Activated CD4-positive, alpha-beta T cell treated with anti-CD3 and anti-CD28 coated beads, Interleukin-2, amount 10 ng/mL, durations not matched to agents 24 days and 14 days (primary cell): ENCODE measurements around the gene RPGRIP1L. TPM values are rescaled to one million over a fixed set of nuclear protein-coding genes. Genes with fewer than 3 reads are reported as not detected.
"Not testable (repeated sequence)": the region's sequence is repeated elsewhere in the genome, so short reads cannot be mapped to it uniquely, and the experiment has no call there.

Source experiments
- DNase-seq: peaks from one replicate; pipeline ENCODE4 v3.0.0; 2022
- H3K27ac Mint-ChIP-seq: one replicate; pipeline ENCODE4 v1.8.0; 2022; ENCODE audit warnings: mild to moderate bottlenecking, mixed read lengths
- H3K27me3 Mint-ChIP-seq: one replicate; pipeline ENCODE4 v1.8.0; 2022; ENCODE audit warnings: mixed read lengths
- H3K36me3 Mint-ChIP-seq: one replicate; pipeline ENCODE4 v1.8.0; 2022; ENCODE audit warnings: low read depth, mild to moderate bottlenecking, mixed read lengths
- H3K4me1 Mint-ChIP-seq: one replicate; pipeline ENCODE4 v1.8.0; 2021; ENCODE audit warnings: mixed read lengths
- H3K4me3 Mint-ChIP-seq: one replicate; pipeline ENCODE4 v1.8.0; 2022; ENCODE audit warnings: mild to moderate bottlenecking, moderate library complexity, mixed read lengths
- H3K9me3 Mint-ChIP-seq: one replicate; pipeline ENCODE4 v1.8.0; 2021; ENCODE audit warnings: mixed read lengths
- intact Hi-C: fragments of 100-400 bp; cut with micrococcal nuclease; formaldehyde crosslinking; loops from one replicate; pipeline ENCODE4 v1.15.1; 2023
- total RNA-seq: library from RNA; stranded (reverse); gene quantifications from 2 replicates; pipeline ENCODE4 v1.2.3, GENCODE V29; 2022

Gene RPGRIP1L
- total RNA-seq, 1 donor from 2014 or later = 9.9 TPM

DNA sequence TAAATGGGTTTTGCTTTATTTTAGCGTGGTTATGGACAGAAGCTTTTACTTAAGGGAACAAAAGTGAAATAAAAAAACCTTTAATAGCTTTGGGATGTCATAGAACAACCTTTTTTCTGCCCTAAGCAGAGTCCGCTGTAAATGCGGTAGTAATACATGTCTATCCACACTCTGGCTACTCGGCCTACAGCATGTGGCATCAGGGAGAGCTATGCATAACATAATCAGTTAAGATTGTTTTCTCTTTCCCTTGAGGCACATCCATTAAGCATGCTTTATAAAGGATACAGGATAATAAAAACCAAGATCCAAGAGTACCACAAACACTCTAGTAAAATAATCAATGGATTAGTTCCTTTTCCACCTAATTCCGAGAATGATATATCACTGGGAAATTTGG lies 10.3 kb downstream of the RPGRIP1L start:
- H3K27ac Mint-ChIP-seq = no peak overlapping the region
- no peak for DNase-seq
- no peaks in the 10 kb centered on the region for H3K9me3 Mint-ChIP-seq
- no peak overlapping the region for H3K4me3 Mint-ChIP-seq
- H3K36me3 Mint-ChIP-seq = peaks cover 12% of the 10 kb centered on the region
- intact Hi-C loops = no loop called here
- H3K4me1 Mint-ChIP-seq = no peaks in the 10 kb centered on the region
- H3K27me3 Mint-ChIP-seq = no peaks in the 10 kb centered on the region

DNA sequence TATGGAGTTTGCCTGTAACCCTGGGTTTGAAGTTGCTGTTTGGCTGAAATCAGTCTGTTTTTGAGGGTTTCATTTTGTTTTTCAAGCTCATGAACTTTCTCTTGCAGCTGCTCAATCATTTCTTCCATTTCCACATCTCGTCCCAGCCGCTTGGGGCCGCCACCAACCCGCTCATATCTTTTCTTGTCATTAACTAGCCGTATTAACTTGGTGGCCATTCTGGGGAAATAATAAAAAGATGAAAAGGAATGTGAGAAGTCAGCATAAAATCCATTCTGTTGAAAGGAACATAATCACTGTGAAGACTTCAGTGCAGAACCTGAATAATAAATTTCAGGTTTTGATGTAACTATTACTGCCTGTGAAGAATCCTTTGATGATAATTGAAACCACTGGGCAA lies 11.5 kb downstream of the RPGRIP1L start:
- Mint-ChIP-seq H3K27me3 (no peaks in the 10 kb centered on the region), H3K36me3 (peaks cover 9% of the 10 kb centered on the region), H3K27ac (no peak overlapping the region), H3K9me3 (no peaks in the 10 kb centered on the region), H3K4me3 (no peak overlapping the region), H3K4me1 (no peaks in the 10 kb centered on the region)
- intact Hi-C loops = no loop called here
- no peak for DNase-seq

DNA sequence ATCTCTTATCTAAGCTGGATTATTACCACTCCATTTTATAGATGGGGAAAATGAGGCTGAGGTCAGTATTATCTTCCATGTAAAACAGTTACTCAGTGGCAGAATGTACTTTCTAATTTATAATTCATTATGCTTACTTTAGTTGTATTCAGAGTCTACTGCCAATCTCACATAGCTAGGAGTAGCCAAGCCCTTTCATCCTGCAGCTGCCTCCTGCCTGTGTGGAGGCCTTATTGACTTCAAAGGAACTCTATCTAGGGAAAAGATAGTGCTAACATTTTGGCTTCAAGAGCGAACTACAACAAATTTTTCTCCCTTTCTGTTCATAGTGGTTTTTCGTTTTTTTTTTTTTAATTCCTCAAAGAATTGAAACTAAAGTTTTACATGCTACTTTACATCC lies 12.9 kb downstream of the RPGRIP1L start:
- intact Hi-C loops = no loop called here
- no peak for DNase-seq
- H3K4me3 Mint-ChIP-seq = no peak overlapping the region

GRCh38 chr16:53689636-53690035 lies 14.0 kb downstream of the RPGRIP1L start:
- no peak for DNase-seq
- intact Hi-C loops = no loop called here
- no peak overlapping the region for H3K4me3 Mint-ChIP-seq
- peaks cover 9% of the 10 kb centered on the region for H3K9me3 Mint-ChIP-seq
- H3K27me3 Mint-ChIP-seq = no peaks in the 10 kb centered on the region
- H3K4me1 Mint-ChIP-seq = no peaks in the 10 kb centered on the region
- H3K36me3 Mint-ChIP-seq = peaks cover 16% of the 10 kb centered on the region
- no peak overlapping the region for H3K27ac Mint-ChIP-seq

More for the DNA sequence above, 12.9 kb downstream of the RPGRIP1L start:
- Mint-ChIP-seq H3K9me3 (no peaks in the 10 kb centered on the region), H3K27me3 (no peaks in the 10 kb centered on the region), H3K36me3 (peaks cover 11% of the 10 kb centered on the region), H3K4me1 (no peaks in the 10 kb centered on the region), H3K27ac (no peak overlapping the region)

- Mint-ChIP-seq H3K4me3 (no peak overlapping the region), H3K4me1 (no peaks in the 10 kb centered on the region), H3K9me3 (peaks cover 9% of the 10 kb centered on the region), H3K27ac (no peak overlapping the region), H3K27me3 (no peaks in the 10 kb centered on the region), H3K36me3 (peaks cover 19% of the 10 kb centered on the region)
- intact Hi-C loops = no loop called here
- DNase-seq = no peak
Measured at GRCh38 chr16:53686710-53687109, 16.9 kb downstream of the RPGRIP1L start.

- intact Hi-C loops, H3K4me3 Mint-ChIP-seq, DNase-seq, H3K4me1 Mint-ChIP-seq, H3K9me3 Mint-ChIP-seq, H3K27ac Mint-ChIP-seq, H3K27me3 Mint-ChIP-seq: not testable (repeated sequence)
- peaks cover 23% of the 10 kb centered on the region for H3K36me3 Mint-ChIP-seq
Measured at GRCh38 chr16:53685334-53685733, 18.3 kb downstream of the RPGRIP1L start.

DNA sequence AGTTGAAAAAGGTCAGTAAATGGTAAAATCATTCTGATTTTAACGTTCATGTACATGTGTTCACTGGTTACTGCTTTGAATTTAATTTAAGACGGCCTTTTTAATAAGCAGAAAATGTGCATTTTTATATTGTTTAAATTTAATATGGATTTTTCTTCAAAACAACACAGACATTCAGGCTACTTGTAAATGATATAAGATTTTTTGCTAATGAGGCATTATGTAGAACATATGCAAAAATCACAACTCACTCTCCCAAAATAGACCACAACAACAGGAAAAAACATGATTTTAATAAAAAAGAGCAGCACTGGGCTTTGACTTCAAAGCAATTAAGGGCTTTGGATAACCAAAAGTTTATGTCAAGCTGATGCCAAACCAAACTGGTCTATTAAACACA lies 22.3 kb downstream of the RPGRIP1L start:
- no peaks in the 10 kb centered on the region for H3K27me3 Mint-ChIP-seq
- H3K36me3 Mint-ChIP-seq = peaks cover 19% of the 10 kb centered on the region
- H3K4me3 Mint-ChIP-seq = no peak overlapping the region
- H3K9me3 Mint-ChIP-seq = peaks cover 9% of the 10 kb centered on the region
- no peak overlapping the region for H3K27ac Mint-ChIP-seq
- no peak for DNase-seq
- intact Hi-C loops = no loop called here
- H3K4me1 Mint-ChIP-seq = peaks cover 2% of the 10 kb centered on the region

GRCh38 chr16:53680756-53681155 lies 22.9 kb downstream of the RPGRIP1L start:
- peaks cover 18% of the 10 kb centered on the region for H3K36me3 Mint-ChIP-seq
- no peak overlapping the region for H3K4me3 Mint-ChIP-seq
- H3K27ac Mint-ChIP-seq = no peak overlapping the region
- no peak for DNase-seq
- no peaks in the 10 kb centered on the region for H3K27me3 Mint-ChIP-seq
- peaks cover 9% of the 10 kb centered on the region for H3K9me3 Mint-ChIP-seq
- H3K4me1 Mint-ChIP-seq = peaks cover 2% of the 10 kb centered on the region
- intact Hi-C loops = no loop called here

DNA sequence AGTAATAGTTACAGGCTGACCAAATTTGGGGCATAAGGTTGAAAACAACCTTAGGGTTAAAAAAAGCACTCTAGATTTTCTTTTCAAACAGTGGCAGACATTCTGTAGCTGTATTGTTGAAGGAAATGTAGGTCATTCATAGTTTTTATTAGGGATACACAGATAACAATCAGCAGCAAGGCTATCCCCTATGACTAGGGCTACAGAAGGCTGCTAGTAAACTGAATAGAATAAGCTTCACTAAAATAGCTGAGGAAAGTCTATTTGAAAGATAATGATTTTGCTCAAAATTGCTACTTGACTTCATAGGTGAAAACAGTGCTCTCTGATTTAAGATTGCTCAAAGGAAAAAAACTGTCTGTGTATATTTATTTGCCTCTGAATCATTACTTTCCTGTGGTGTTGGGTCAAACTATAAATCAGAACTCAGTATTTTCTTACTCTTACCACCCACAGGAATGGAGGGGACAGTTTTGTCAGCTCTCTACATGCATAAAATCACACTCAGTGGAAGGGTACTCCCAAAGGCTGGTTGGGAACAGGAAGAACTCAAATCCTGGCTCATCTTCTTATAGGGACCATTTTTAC lies 24.8 kb downstream of the RPGRIP1L start:
- no peak for DNase-seq
- Mint-ChIP-seq H3K4me3 (no peak overlapping the region), H3K36me3 (peaks cover 8% of the 10 kb centered on the region), H3K9me3 (no peaks in the 10 kb centered on the region), H3K4me1 (peaks cover 2% of the 10 kb centered on the region), H3K27me3 (no peaks in the 10 kb centered on the region), H3K27ac (no peak overlapping the region)
- intact Hi-C loops = no loop called here

DNA sequence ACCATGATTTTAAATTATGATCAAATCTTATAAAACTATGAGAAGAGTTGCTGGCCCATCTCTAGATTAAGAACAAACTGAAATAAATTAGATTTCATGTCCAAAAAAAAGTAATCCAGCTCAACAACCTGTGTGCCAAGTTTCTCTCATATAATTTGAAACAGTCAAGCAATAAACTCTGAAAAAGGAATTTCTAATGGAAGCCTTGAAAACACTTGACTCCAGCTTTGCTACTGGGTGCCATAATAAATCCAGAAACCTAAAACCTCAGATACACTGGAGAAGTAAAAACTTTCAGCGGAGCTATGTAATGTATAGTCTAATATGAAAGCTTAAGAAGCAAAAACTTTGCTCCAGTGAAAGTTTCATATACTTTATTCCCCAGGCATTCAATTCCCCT lies 25.5 kb downstream of the RPGRIP1L start:
- Mint-ChIP-seq H3K9me3 (no peaks in the 10 kb centered on the region), H3K36me3 (peaks cover 5% of the 10 kb centered on the region), H3K4me3 (no peak overlapping the region), H3K27ac (no peak overlapping the region), H3K27me3 (no peaks in the 10 kb centered on the region), H3K4me1 (peaks cover 2% of the 10 kb centered on the region)
- intact Hi-C loops = no loop called here
- no peak for DNase-seq

GRCh38 chr16:53673189-53673588 lies 30.5 kb downstream of the RPGRIP1L start:
- Mint-ChIP-seq H3K9me3 (no peaks in the 10 kb centered on the region), H3K4me3 (no peak overlapping the region)

DNA sequence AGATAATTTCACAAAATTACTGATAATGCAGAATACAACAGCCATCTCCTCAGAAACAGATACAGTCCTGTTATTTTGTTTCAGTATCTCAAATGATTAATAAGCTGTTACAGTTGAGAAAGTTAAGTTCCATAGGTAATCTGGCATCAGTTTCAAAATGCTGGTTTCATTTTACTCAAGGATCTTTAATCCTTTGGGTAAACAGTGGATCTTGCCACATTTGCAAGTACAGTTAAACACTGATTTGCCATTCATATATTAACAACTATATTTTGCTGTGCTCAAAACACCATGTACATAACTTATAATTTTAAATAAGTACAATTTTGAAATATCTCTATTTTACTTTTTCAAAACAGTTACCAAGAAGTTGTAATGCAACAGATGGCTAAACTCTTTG lies 31.2 kb downstream of the RPGRIP1L start:
- Mint-ChIP-seq H3K9me3 (no peaks in the 10 kb centered on the region), H3K27me3 (no peaks in the 10 kb centered on the region), H3K27ac (no peak overlapping the region), H3K36me3 (peaks cover 3% of the 10 kb centered on the region), H3K4me1 (no peaks in the 10 kb centered on the region), H3K4me3 (no peak overlapping the region)
- intact Hi-C loops = no loop called here
- no peak for DNase-seq

More at GRCh38 chr16:53673189-53673588, 30.5 kb downstream of the RPGRIP1L start:
- H3K27me3 Mint-ChIP-seq = no peaks in the 10 kb centered on the region
- no peak for DNase-seq
- no peak overlapping the region for H3K27ac Mint-ChIP-seq
- intact Hi-C loops = no loop called here
- no peaks in the 10 kb centered on the region for H3K4me1 Mint-ChIP-seq
- peaks cover 3% of the 10 kb centered on the region for H3K36me3 Mint-ChIP-seq

- no peaks in the 10 kb centered on the region for H3K27me3 Mint-ChIP-seq
- H3K27ac Mint-ChIP-seq = no peak overlapping the region
- peaks cover 3% of the 10 kb centered on the region for H3K36me3 Mint-ChIP-seq
- intact Hi-C loops = loop anchor here (10.0 kb wide), 1 partner anchor 134 kb away; no protein-coding TSS in a partner anchor
- no peaks in the 10 kb centered on the region for H3K9me3 Mint-ChIP-seq
- H3K4me1 Mint-ChIP-seq = peaks cover 4% of the 10 kb centered on the region
- no peak for DNase-seq
- no peak overlapping the region for H3K4me3 Mint-ChIP-seq
Measured at GRCh38 chr16:53668869-53669268, 34.8 kb downstream of the RPGRIP1L start.

DNA sequence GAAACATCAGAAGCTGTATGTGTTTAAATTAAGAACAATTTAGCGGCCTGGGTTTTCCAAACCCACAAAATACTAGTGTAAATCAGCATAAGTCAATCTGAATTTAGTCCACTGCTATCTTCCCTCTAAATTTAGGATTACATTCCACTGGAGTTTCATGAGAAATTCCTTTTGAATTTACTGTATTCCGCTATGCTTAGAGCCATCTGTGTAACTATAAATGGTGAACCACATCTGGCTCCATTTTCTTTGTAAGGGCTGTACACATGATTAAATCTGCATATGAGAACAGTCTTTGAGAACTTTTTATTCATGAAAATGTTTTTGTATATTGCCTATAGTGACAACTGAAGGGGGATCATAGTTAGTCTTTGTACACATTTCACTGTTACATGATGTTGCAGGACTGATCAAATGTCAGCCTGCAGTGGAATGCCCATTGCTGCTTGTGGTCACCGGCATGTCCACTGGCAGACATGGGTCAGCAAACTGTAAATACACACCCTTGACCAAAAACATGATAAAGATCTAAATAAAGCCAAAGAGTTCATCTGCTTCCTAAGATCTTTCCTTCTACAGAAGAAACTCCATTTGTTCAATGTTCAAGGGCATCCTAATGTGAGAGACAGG lies 36.8 kb downstream of the RPGRIP1L start:
- DNase-seq = no peak
- Mint-ChIP-seq H3K9me3 (no peaks in the 10 kb centered on the region), H3K27ac (no peak overlapping the region), H3K4me1 (peaks cover 4% of the 10 kb centered on the region), H3K4me3 (no peak overlapping the region), H3K36me3 (peaks cover 3% of the 10 kb centered on the region), H3K27me3 (no peaks in the 10 kb centered on the region)
- intact Hi-C loops = loop anchor here (10.0 kb wide), 1 partner anchor 132 kb away; no protein-coding TSS in a partner anchor
